ENCODE measurements around the gene TMEM234.

The TMEM234 gene

DNA sequence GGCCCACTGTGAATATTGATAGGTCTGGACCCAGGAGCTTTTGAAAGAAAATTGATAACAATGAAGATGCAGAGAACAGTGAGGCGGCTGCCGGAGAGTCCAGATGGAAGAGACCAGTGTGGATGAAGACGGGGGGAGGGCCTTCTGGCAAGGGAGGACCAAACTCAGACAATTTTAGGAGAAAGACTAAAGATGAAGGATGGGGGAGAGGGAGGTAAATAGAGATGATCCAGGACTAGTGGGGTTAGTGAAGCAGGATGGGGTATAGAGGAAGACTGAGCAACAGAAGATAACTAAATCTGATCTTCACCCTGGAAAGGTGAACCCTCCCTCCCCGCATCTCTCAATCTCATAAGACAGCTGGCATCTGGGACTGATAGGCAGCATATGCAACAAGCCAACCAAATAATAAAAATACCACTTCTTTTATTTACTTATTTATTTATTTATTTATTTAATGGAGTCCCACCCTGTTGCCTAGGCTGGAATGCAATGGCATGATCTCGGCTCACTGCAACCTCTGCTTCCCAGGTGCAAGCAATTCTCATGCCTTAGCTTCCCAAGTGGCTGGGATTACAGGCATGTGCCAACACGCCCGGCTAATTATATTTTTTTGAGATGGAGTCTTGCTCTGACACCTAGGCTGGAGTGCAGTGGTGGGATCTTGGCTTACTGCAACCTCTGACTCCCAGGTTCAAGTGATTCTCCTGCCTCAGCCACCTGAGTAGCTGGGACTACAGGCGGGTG lies 10.6 kb upstream of the TMEM234 start:
- H3K9me3 ChIP-seq (ENCODE audit: control insufficient read depth, low read depth, low read length) = no peaks in the 10 kb centered on the region
- H3K27ac ChIP-seq (ENCODE audit: low read length) = no peak overlapping the region
- no peaks in the 10 kb centered on the region for H3K27me3 ChIP-seq (ENCODE audit: control insufficient read depth, insufficient read depth, low read length)
- peaks cover 46% of the 10 kb centered on the region for H3K36me3 ChIP-seq (ENCODE audit: control insufficient read depth, low read depth, low read length)
- no peaks in the 10 kb centered on the region for H3K4me1 ChIP-seq (ENCODE audit: control insufficient read depth, low read depth, low read length)
- H3K9ac ChIP-seq (ENCODE audit: low read length) = no peak overlapping the region
- no peak overlapping the region for H3K4me3 ChIP-seq (ENCODE audit: low read length)

DNA sequence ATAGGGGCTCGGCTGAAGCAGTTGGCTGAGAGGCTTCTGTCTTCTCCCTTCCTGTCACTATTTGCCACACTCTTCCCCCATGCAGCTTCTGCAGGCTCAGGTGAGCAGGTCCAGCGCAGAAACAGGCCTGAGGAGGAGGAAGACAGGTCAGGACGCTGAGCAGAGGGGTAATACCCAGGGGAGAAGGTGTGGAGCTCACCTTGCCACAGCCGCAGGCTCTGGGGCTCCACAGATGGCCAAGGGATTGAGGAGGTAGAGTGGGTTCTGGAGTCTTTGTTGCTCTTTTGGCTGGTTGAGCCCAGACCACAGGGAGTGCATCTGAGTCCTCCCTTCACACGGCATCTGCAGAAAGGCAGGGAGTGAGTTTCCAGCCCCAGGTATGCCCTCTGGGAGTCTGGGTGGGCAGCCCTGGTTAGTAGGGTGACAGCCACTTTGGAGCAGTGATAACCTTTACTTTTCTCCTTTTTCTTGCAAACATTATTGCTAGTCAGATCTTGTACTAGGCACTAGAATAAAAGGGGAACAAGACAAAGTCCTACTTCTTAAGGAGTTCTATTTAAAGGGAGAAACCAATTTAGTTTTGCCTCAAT lies 9.8 kb upstream of the TMEM234 start:
- no peak overlapping the region for H3K9ac ChIP-seq (ENCODE audit: low read length)
- no peak overlapping the region for H3K4me3 ChIP-seq (ENCODE audit: low read length)
- no peak overlapping the region for H3K27ac ChIP-seq (ENCODE audit: low read length)

DNA sequence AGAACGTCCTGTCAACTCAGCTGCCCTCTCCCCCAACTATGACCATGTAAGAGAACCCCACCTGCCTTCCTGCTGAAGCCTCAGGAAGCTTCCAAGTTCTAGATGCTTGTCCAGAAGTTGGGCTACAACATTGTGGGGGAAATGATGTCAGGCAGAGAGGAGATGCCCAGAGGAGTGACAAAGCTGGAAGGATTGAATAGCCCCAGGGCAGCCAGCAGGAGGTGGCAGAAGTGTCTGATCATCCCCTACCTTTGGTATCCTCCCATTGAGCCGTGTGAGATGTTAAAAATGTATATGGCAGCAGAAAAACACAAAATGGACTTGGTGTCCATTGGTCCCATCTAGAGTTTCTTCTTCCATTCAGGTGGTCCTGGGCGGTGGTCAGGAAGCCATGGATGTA lies 6.6 kb upstream of the TMEM234 start:
- Histone ChIP-seq H3K9me3 (ENCODE audit: control insufficient read depth, low read depth, low read length) (no peaks in the 10 kb centered on the region), H3K9ac (ENCODE audit: low read length) (no peak overlapping the region), H3K27me3 (ENCODE audit: control insufficient read depth, insufficient read depth, low read length) (no peaks in the 10 kb centered on the region), H3K36me3 (ENCODE audit: control insufficient read depth, low read depth, low read length) (peaks cover 57% of the 10 kb centered on the region), H3K4me1 (ENCODE audit: control insufficient read depth, low read depth, low read length) (no peaks in the 10 kb centered on the region), H3K4me3 (ENCODE audit: low read length) (no peak overlapping the region), H3K27ac (ENCODE audit: low read length) (no peak overlapping the region)

More for the DNA sequence above, 9.8 kb upstream of the TMEM234 start:
- H3K36me3 ChIP-seq (ENCODE audit: control insufficient read depth, low read depth, low read length) = peaks cover 51% of the 10 kb centered on the region
- no peaks in the 10 kb centered on the region for H3K9me3 ChIP-seq (ENCODE audit: control insufficient read depth, low read depth, low read length)
- no peaks in the 10 kb centered on the region for H3K27me3 ChIP-seq (ENCODE audit: control insufficient read depth, insufficient read depth, low read length)
- H3K4me1 ChIP-seq (ENCODE audit: control insufficient read depth, low read depth, low read length) = no peaks in the 10 kb centered on the region

DNA sequence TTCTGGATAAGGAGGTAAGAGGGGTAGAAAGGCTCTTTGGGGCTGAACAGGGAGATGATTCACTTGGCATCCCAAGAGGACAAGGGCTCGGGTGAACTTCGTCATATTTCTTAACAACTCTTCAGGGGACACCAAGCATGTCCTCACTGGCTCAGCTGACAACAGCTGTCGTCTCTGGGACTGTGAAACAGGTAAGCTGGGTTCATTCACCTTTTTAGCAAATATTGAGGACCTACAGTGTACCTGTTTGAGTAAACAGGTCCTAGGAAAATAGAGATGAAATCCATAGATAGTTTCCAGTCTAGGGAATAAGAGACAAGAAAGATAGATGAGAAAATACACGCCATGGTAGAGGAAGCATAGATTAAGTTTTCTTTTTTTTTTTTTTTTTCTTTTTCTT lies 2.1 kb upstream of the TMEM234 start:
- H3K9me3 ChIP-seq (ENCODE audit: control insufficient read depth, low read depth, low read length) = no peaks in the 10 kb centered on the region
- no peaks in the 10 kb centered on the region for H3K4me1 ChIP-seq (ENCODE audit: control insufficient read depth, low read depth, low read length)
- H3K27ac ChIP-seq (ENCODE audit: low read length) = no peak overlapping the region
- peaks cover 37% of the 10 kb centered on the region for H3K36me3 ChIP-seq (ENCODE audit: control insufficient read depth, low read depth, low read length)
- no peak overlapping the region for H3K4me3 ChIP-seq (ENCODE audit: low read length)
- no peaks in the 10 kb centered on the region for H3K27me3 ChIP-seq (ENCODE audit: control insufficient read depth, insufficient read depth, low read length)
- no peak overlapping the region for H3K9ac ChIP-seq (ENCODE audit: low read length)

DNA sequence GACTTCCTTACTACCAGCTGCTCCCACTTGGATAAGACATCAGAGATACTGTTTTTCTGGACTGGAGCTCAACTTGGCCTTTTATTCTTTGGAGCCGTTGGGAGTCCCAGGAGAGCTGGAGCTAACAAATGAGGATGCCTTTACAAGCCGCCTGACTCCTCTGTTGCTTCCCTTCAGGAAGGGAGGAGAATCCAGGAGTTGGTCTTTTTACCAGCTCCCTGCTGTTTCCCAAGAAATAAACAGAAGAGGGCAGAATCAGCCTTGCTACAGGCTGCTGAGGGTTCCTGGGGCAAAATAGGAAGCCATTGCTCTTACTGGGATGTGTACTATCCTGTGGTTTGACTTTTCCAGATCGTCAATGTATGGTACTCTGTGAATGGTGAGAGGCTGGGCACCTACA lies 1.5 kb upstream of the TMEM234 start:
- no peak overlapping the region for H3K4me3 ChIP-seq (ENCODE audit: low read length)
- H3K9me3 ChIP-seq (ENCODE audit: control insufficient read depth, low read depth, low read length) = no peaks in the 10 kb centered on the region
- no peaks in the 10 kb centered on the region for H3K4me1 ChIP-seq (ENCODE audit: control insufficient read depth, low read depth, low read length)
- no peaks in the 10 kb centered on the region for H3K27me3 ChIP-seq (ENCODE audit: control insufficient read depth, insufficient read depth, low read length)
- no peak overlapping the region for H3K9ac ChIP-seq (ENCODE audit: low read length)
- peaks cover 31% of the 10 kb centered on the region for H3K36me3 ChIP-seq (ENCODE audit: control insufficient read depth, low read depth, low read length)
- no peak overlapping the region for H3K27ac ChIP-seq (ENCODE audit: low read length)

DNA sequence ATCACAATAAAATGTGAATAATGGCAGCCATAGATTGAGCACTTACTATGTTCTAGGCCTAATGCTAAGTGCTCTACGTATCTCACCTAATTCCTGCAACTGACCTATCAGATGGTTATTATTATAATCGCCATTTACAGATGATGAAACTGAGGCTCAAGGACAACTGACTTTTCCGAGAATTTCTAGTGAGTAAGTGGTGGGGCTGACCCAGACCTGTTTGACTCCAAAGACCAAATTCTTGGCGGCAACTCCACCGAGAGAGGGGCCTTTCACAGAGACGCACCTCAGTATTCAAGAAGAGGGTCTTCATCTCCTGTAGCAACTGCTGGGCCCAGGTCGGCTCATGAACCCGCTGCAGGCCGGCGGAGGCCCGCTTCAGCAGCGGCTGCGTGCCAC lies 573 bp downstream of the TMEM234 start:
- Histone ChIP-seq H3K4me3 (ENCODE audit: low read length) (peak overlapping the region; percentile 88), H3K9ac (ENCODE audit: low read length) (peak overlapping the region; percentile 86), H3K27ac (ENCODE audit: low read length) (no peak overlapping the region), H3K36me3 (ENCODE audit: control insufficient read depth, low read depth, low read length) (peaks cover 16% of the 10 kb centered on the region), H3K27me3 (ENCODE audit: control insufficient read depth, insufficient read depth, low read length) (no peaks in the 10 kb centered on the region), H3K4me1 (ENCODE audit: control insufficient read depth, low read depth, low read length) (no peaks in the 10 kb centered on the region), H3K9me3 (ENCODE audit: control insufficient read depth, low read depth, low read length) (no peaks in the 10 kb centered on the region)

DNA sequence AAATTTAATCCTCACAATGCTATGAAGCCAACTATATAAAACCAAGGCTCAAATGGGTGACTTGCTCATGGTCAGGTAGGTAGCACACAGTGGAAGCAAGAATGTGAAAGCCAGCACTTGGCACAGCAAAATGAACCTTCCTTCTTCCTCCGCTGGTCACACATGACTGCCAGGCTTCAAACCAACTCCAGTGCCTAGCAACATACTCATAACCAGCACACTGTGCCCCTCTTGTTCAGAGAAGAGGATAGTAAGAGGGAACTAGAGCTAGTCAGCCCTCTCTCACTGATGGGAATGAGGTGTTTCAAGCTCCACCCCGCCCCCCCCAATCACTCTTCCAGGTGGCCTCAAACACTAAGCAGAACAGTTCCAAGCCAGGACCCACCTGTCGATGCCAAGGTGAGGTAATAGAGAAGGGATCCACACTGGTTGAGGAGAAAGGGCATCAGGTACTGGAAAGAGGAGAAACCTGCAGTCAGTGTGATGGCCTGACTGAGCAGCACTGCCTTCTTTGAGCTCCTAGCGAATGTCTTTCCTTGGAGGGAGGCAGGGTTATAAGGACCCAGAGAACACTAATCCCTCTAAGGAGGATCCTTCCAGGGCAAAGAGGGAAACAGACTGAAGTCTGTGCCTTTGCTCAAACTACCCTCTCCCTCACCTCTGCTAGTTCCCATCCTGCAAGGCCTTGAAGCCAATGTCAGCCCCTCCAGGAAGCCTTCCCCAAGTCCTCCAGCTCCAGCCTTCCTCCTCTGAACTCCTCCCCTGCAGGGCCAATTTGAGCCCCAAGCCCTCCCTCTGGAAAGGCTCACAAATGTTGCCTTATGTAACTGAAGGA lies 1.2 kb downstream of the TMEM234 start:
- Histone ChIP-seq H3K9ac (ENCODE audit: low read length) (peak overlapping the region; percentile 86), H3K4me3 (ENCODE audit: low read length) (peak overlapping the region; percentile 88), H3K36me3 (ENCODE audit: control insufficient read depth, low read depth, low read length) (peaks cover 12% of the 10 kb centered on the region), H3K27me3 (ENCODE audit: control insufficient read depth, insufficient read depth, low read length) (no peaks in the 10 kb centered on the region), H3K4me1 (ENCODE audit: control insufficient read depth, low read depth, low read length) (no peaks in the 10 kb centered on the region), H3K9me3 (ENCODE audit: control insufficient read depth, low read depth, low read length) (no peaks in the 10 kb centered on the region), H3K27ac (ENCODE audit: low read length) (no peak overlapping the region)

DNA sequence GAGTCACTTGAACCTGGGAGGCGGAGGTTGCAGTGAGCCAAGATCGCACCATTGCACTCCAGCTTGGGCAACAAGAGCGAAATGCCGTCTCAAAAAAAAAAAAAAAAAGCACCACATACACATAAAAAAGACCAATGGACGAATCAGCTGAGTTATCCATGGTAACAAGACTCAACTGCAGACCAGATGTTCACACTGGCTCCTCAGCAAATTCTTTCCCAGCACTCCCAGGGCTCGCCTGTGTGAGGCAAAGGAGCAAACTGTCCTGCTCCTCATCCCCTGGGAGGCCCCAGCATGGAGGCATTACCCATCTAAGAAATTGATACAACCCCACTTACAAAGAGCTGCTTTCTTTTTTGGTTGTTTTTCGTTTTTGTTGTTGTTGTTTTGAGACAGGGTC lies 3.1 kb downstream of the TMEM234 start:
- no peak overlapping the region for H3K27ac ChIP-seq (ENCODE audit: low read length)
- H3K36me3 ChIP-seq (ENCODE audit: control insufficient read depth, low read depth, low read length) = peaks cover 7% of the 10 kb centered on the region
- H3K4me3 ChIP-seq (ENCODE audit: low read length) = no peak overlapping the region
- H3K27me3 ChIP-seq (ENCODE audit: control insufficient read depth, insufficient read depth, low read length) = no peaks in the 10 kb centered on the region
- no peaks in the 10 kb centered on the region for H3K4me1 ChIP-seq (ENCODE audit: control insufficient read depth, low read depth, low read length)
- no peak overlapping the region for H3K9ac ChIP-seq (ENCODE audit: low read length)
- no peaks in the 10 kb centered on the region for H3K9me3 ChIP-seq (ENCODE audit: control insufficient read depth, low read depth, low read length)

DNA sequence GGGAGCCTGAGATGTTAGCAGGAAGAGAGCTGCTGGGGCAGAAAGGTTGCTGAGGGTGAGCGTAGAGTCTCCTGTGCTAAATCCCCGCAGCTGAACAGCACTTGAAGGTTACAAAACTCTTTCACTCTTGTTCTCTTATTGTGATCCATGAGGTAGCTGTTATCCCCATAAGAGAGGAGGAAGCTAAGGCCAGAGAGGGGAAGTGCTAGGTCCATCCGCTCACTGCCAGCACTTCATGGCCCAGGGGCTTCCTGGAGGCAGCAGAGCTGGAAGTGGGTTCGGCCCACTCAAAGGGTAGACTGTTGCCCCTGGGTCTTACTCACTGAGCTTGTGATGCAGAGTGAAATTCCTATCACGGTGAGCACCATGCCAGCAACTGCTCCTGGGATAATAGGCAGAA lies 5.6 kb downstream of the TMEM234 start:
- H3K27me3 ChIP-seq (ENCODE audit: control insufficient read depth, insufficient read depth, low read length) = no peaks in the 10 kb centered on the region
- no peak overlapping the region for H3K27ac ChIP-seq (ENCODE audit: low read length)
- H3K36me3 ChIP-seq (ENCODE audit: control insufficient read depth, low read depth, low read length) = peaks cover 5% of the 10 kb centered on the region
- no peaks in the 10 kb centered on the region for H3K4me1 ChIP-seq (ENCODE audit: control insufficient read depth, low read depth, low read length)
- H3K9me3 ChIP-seq (ENCODE audit: control insufficient read depth, low read depth, low read length) = no peaks in the 10 kb centered on the region
- H3K4me3 ChIP-seq (ENCODE audit: low read length) = no peak overlapping the region
- H3K9ac ChIP-seq (ENCODE audit: low read length) = no peak overlapping the region

DNA sequence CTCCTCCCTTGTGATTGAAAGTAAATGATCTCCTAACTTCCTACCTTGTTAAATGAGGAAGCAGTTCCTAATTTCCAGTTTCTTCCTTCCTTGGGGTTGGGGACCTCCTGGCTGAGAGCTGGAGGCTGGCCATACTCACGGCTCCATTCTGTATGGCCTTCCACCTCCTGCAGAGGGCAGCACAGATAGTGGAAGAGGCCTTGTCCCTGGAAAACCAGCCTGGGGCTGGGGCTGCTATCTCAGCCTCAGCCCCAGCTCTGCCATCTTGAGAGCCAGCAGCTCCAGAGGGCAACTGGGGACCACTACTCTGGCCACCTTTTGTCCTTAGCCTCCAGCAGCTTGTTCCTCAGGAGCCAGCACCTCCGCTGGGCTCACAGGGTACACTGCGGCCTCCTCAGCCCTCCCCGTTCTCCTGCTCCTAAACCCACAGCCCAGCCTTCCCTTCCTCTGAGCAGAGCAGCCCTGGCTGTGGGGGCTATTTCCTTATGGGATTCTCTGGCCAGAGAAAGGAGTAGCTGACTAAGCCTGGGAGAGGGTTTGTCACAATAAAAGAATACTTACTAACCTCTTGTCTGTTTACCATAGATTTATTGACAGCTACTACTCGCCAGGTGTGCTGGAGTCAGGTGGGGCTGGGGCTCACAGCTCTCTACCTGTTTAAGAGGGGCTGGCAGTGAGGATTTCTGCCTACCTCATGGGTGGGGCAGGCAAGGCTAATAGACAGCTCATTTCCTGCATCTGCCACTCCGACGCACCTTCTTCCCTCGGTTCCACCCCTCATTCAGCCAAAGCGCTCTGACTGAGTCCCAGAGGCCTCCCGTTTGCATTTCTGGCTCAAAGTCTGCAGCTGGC lies 6.3 kb downstream of the TMEM234 start:
- Histone ChIP-seq H3K27ac (ENCODE audit: low read length) (no peak overlapping the region), H3K9ac (ENCODE audit: low read length) (no peak overlapping the region), H3K9me3 (ENCODE audit: control insufficient read depth, low read depth, low read length) (no peaks in the 10 kb centered on the region), H3K4me1 (ENCODE audit: control insufficient read depth, low read depth, low read length) (no peaks in the 10 kb centered on the region), H3K27me3 (ENCODE audit: control insufficient read depth, insufficient read depth, low read length) (no peaks in the 10 kb centered on the region), H3K36me3 (ENCODE audit: control insufficient read depth, low read depth, low read length) (peaks cover 5% of the 10 kb centered on the region), H3K4me3 (ENCODE audit: low read length) (no peak overlapping the region)

DNA sequence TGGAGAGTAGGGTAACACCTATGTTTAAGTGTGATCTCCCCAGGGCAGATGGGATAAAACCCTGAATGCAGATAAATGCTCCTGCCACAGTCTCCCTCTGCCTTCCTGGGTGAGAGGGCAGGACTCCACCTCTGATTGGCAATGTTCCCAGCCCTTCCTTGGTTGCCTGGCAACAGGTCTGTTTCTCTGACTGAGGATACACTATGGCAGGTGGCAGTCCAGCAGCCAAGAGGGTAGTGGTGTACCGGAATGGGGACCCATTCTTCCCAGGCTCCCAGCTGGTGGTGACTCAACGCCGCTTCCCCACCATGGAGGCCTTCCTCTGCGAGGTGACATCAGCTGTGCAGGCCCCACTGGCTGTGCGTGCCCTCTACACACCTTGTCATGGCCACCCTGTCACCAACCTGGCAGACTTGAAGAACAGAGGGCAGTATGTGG lies 13.2 kb downstream of the TMEM234 start, which contains the start of gene DCDC2B:
Gene DCDC2B (plus strand): TSS at position 199 of the 438 bp plus-strand sequence. CDS start 5 bp downstream, at position 204.
- Histone ChIP-seq H3K36me3 (ENCODE audit: control insufficient read depth, low read depth, low read length) (no peaks in the 10 kb centered on the region), H3K4me3 (ENCODE audit: low read length) (no peak within 1 kb of the TSS), H3K9me3 (ENCODE audit: control insufficient read depth, low read depth, low read length) (no peaks in the 10 kb centered on the region), H3K27me3 (ENCODE audit: control insufficient read depth, insufficient read depth, low read length) (peaks cover 15% of the 10 kb centered on the region), H3K4me1 (ENCODE audit: control insufficient read depth, low read depth, low read length) (peaks cover 5% of the 10 kb centered on the region), H3K27ac (ENCODE audit: low read length) (no peak within 1 kb of the TSS), H3K9ac (ENCODE audit: low read length) (no peak within 1 kb of the TSS)
